Stimulated activated CD4-positive, alpha-beta T cell treated with anti-CD3 and anti-CD28 coated beads, Interleukin-2, amount 100 ng/mL, for 4 hours (primary cell): ENCODE measurements around the gene NLRP11.
"Not testable (repeated sequence)": the region's sequence is repeated elsewhere in the genome, so short reads cannot be mapped to it uniquely, and the experiment has no call there.

ENCODE experiments used
- DNase-seq: peaks from one replicate; pipeline ENCODE4 v3.0.0-alpha.2; 2020; ENCODE audit warnings: low read depth

The NLRP11 gene

GRCh38 chr19:55778331-55778730 is 53.5 kb downstream of the NLRP11 start:
- no peak for DNase-seq

- no peak for DNase-seq
Measured at GRCh38 chr19:55777528-55777927, 54.3 kb downstream of the NLRP11 start.

- not testable (repeated sequence) for DNase-seq
Measured at GRCh38 chr19:55769632-55770031, 62.2 kb downstream of the NLRP11 start.

- DNase-seq = not testable (repeated sequence)
Measured at GRCh38 chr19:55768818-55769217, 63.0 kb downstream of the NLRP11 start, which contains the start of gene RFPL4AL1. RFPL4AL1 (plus strand) TSS chr19:55769118; CDS start chr19:55771805, 2,687 bp downstream.

GRCh38 chr19:55766466-55766865 is 65.3 kb downstream of the NLRP11 start:
- no peak for DNase-seq

GRCh38 chr19:55758797-55759196 is 73.0 kb downstream of the NLRP11 start, which contains the start of gene RFPL4A:
RFPL4A (plus strand) TSS chr19:55759097; CDS start chr19:55761801, 2,704 bp downstream.
- not testable (repeated sequence) for DNase-seq

- not testable (repeated sequence) for DNase-seq
Measured at GRCh38 chr19:55756808-55757207, 75.0 kb downstream of the NLRP11 start.

- no peak for DNase-seq
Measured at GRCh38 chr19:55753401-55753800, 78.4 kb downstream of the NLRP11 start.

GRCh38 chr19:55750715-55751114 is 81.1 kb downstream of the NLRP11 start:
- no peak for DNase-seq

GRCh38 chr19:55738302-55738701 is 93.5 kb downstream of the NLRP11 start, which contains the start of gene NLRP9:
NLRP9 (minus strand) TSS chr19:55738402; CDS start chr19:55738374, 28 bp downstream.
- no peak for DNase-seq
